GM12875 (cell line): ENCODE measurements around the gene PPP1R13B.

ENCODE experiments used
- H3K4me3 ChIP-seq: one replicate; pipeline ENCODE4 v1.5.1; 2011; ENCODE audit warnings: low read depth, low read length, control low read depth
- CTCF ChIP-seq: IDR thresholded peaks from 2 replicates; pipeline ENCODE4 v1.5.1; 2011; ENCODE audit warnings: low read depth, mild to moderate bottlenecking, control low read depth, inconsistent platforms, low read length, moderate library complexity, borderline replicate concordance; ENCODE audit not compliant: insufficient read depth

The PPP1R13B gene

GRCh38 chr14:103817595-103817994, 29.8 kb downstream of the PPP1R13B start:
- no peak for TF ChIP-seq CTCF
- no peak overlapping the region for H3K4me3 ChIP-seq

- no peak overlapping the region for H3K4me3 ChIP-seq
Measured at GRCh38 chr14:103816991-103817390, 30.4 kb downstream of the PPP1R13B start.

GRCh38 chr14:103815253-103815652, 32.1 kb downstream of the PPP1R13B start:
- H3K4me3 ChIP-seq = no peak overlapping the region
- TF ChIP-seq CTCF = no peak

More at GRCh38 chr14:103816991-103817390, 30.4 kb downstream of the PPP1R13B start:
- no peak for TF ChIP-seq CTCF

- TF ChIP-seq CTCF = no peak
- no peak overlapping the region for H3K4me3 ChIP-seq
Measured at GRCh38 chr14:103811189-103811588, 36.2 kb downstream of the PPP1R13B start.

- H3K4me3 ChIP-seq = no peak overlapping the region
- peak; percentile 74 for TF ChIP-seq CTCF
Measured at GRCh38 chr14:103808403-103809001, 38.9 kb downstream of the PPP1R13B start.

GRCh38 chr14:103806805-103807204, 40.6 kb downstream of the PPP1R13B start:
- TF ChIP-seq CTCF = no peak
- H3K4me3 ChIP-seq = no peak overlapping the region

GRCh38 chr14:103805708-103806107, 41.7 kb downstream of the PPP1R13B start:
- TF ChIP-seq CTCF = no peak

More at GRCh38 chr14:103805708-103806107, 41.7 kb downstream of the PPP1R13B start:
- H3K4me3 ChIP-seq = no peak overlapping the region
